Right kidney (tissue), 1 donor: ENCODE results near the gene MAFF.

Source experiments
- DNase-seq: peaks from one replicate; pipeline ENCODE4 v3.0.0-alpha.2; 2016

MAFF gene

GRCh38 chr22:38248280-38248679, 46.5 kb downstream of the MAFF start:
- no peak for DNase-seq

GRCh38 chr22:38249301-38249700, 47.5 kb downstream of the MAFF start:
- DNase-seq: no peak

- no peak for DNase-seq
These were observed 48.2 kb downstream of the MAFF start for GRCh38 chr22:38249803-38250642.

GRCh38 chr22:38250643-38251340, 49.0 kb downstream of the MAFF start:
- DNase-seq: no peak

DNA sequence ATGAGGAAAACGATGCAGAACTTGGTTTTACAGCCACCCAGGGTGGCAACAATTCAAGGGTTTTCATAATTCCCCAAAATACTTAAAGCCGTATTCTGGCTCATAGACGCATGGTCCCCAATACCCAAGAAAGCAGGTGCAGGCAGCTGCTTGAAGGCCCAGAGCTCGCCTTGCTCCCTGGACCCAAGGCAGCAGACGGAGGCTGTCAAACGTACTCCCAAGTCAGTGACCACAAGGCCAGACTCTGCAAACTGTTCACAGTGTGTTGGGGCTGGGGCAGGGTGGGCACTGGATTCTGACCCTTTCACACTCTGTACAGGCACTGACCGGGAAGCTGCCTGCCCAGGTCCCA, 49.5 kb downstream of the MAFF start:
- DNase-seq: no peak

GRCh38 chr22:38255697-38256096, 53.9 kb downstream of the MAFF start:
- no peak for DNase-seq

DNA sequence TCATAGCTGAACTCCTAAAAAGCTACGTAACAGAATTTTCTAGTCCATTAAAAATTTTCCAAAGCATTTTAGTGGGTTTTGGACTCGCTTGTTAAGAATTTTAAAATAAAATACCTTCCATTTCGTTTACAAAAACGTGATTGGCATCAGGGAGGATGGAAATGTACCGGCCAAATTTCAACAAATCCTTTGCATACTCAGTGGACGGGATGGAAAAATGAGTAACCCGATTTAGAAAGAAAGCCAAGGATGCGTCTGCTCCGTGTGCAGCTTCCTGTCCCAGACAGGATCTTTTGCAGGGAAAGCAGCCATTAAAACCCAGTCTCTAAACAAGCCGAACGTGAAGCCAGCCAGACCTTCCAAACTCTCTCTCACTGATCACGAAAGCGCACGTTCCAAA, 55.4 kb downstream of the MAFF start:
- DNase-seq: no peak

- DNase-seq: no peak
These were observed 56.0 kb downstream of the MAFF start for GRCh38 chr22:38257650-38258250.

- DNase-seq: no peak
These were observed 57.1 kb downstream of the MAFF start for GRCh38 chr22:38258895-38259294.

DNA sequence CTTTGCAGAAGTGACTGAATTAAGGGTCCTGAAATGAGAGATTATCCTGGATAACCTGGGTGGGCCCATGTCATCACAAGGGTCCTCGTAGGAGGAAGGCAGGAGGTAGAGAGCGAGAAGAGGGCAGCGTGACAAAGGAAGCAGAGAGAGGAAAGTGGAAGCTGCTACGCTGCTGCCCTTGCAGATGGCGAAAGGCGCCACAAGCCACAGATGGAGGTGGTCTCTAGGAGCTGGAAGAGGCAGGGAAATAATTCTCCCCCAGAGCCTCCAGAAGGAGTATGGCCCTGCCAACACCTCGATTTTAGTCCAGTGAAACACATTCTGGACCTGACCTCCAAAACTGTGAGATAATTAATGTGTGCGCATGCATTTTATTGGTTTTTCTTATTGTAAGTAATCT, 57.6 kb downstream of the MAFF start:
- no peak for DNase-seq

GRCh38 chr22:38260761-38261681, 59.2 kb downstream of the MAFF start:
- no peak for DNase-seq

DNA sequence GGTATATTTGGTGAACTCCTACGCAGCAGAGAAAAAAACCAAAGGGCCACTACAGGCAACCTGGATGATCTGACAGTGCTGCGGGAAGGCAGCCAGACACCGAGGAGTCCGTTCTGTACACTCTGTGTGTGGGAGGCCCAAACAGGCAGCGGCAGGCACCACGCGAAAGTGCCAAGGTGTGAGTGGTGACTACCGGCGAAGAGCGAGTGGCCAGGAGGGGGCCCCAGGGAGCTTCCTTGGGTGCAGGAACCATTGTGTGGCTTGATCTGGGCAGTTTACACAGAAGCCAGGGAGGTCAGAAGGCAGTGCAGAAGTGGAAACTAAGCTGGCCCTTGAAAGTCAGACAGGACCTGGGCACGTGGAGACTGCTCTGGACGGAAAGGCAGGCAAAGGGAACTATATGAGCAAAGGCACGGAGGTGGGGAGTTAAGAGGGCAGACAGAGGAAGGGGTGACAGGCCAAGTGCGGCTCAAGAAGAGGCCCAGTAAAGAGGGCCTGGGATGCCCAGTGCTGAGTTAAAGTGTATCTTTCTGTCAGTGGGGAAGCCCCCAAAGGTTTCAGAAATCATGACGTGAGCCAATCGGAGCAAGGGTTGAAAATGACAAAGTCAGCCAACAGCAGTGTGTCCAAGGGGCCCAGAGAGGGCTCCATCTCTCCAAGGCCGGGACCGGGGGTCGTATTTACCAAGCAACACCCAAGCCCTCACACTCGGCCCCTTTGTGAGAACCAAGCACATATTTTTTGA, 60.4 kb downstream of the MAFF start:
- DNase-seq: no peak

DNA sequence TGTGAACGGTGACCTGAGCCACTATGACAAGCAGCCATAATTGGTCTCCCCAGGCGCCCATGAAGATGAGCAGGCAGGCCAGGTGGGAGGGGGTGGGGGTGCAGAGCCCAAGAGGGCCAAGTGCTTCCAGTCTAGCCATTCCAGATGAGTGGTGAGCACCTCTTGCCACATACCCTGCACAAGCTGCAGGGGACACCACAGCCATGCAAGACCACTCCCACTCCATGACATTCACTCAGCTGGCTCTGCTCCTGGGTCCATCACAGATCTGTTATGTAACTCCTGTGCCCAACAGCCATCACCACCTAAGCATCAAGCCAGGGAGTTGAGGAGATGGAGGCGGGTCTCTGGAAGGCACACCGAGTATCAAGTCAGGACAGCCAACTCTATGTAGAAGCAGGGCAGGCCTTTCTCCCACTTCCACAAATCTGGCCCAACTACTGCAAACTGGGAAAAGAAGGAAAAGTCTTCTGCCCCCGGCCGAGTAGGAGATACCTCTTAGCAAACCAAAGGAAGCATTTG, 62.6 kb downstream of the MAFF start:
- DNase-seq: no peak
